NCI-H187 treated with DMSO at 0.1 percent for 48 hours (cell line): ENCODE measurements around the gene RPS6KA3.
A peak's percentile ranks its signal among the peaks of the same experiment; 100 is the strongest.
"Not testable (repeated sequence)": the region's sequence is repeated elsewhere in the genome, so short reads cannot be mapped to it uniquely, and the experiment has no call there.

ENCODE experiments used
- DNase-seq: peaks from one replicate; lab custom pipeline; 2025; lab: John Stamatoyannopoulos, UW

RPS6KA3 gene

GRCh38 chrX:20143111-20143510 lies 123.6 kb downstream of the RPS6KA3 start:
- DNase-seq: no peak

- peak; percentile 95 for DNase-seq
Measured at GRCh38 chrX:20141281-20142220, 125.2 kb downstream of the RPS6KA3 start, which contains the start of gene EIF1AX. Gene EIF1AX (minus strand): TSS chrX:20141838. CDS start chrX:20141640, 198 bp downstream.

GRCh38 chrX:20140420-20140819 lies 126.3 kb downstream of the RPS6KA3 start:
- no peak for DNase-seq

- no peak for DNase-seq
Measured at GRCh38 chrX:20139966-20140365, 126.7 kb downstream of the RPS6KA3 start.

GRCh38 chrX:20135944-20136343 lies 130.8 kb downstream of the RPS6KA3 start:
- no peak for DNase-seq

GRCh38 chrX:20132666-20133065 lies 134.0 kb downstream of the RPS6KA3 start:
- DNase-seq: no peak

- DNase-seq: no peak
Measured at GRCh38 chrX:20130357-20130756, 136.4 kb downstream of the RPS6KA3 start.

- no peak for DNase-seq
Measured at GRCh38 chrX:20129547-20129946, 137.2 kb downstream of the RPS6KA3 start.

- no peak for DNase-seq
Measured at GRCh38 chrX:20128670-20129069, 138.0 kb downstream of the RPS6KA3 start.

- not testable (repeated sequence) for DNase-seq
Measured at GRCh38 chrX:20127440-20127839, 139.3 kb downstream of the RPS6KA3 start.

- DNase-seq: not testable (repeated sequence)
Measured at GRCh38 chrX:20126833-20127232, 139.9 kb downstream of the RPS6KA3 start.

GRCh38 chrX:20124964-20125363 lies 141.7 kb downstream of the RPS6KA3 start:
- DNase-seq: no peak

- no peak for DNase-seq
Measured at GRCh38 chrX:20118065-20118824, 148.5 kb downstream of the RPS6KA3 start.

GRCh38 chrX:20116577-20117240 lies 150.0 kb downstream of the RPS6KA3 start, which contains the start of gene MAP7D2:
Gene MAP7D2 (minus strand): TSS chrX:20116907. CDS start chrX:20116879, 28 bp downstream.
- DNase-seq: no peak

GRCh38 chrX:20116087-20116576 lies 150.6 kb downstream of the RPS6KA3 start:
- no peak for DNase-seq

- no peak for DNase-seq
Measured at GRCh38 chrX:20112022-20112774, 154.5 kb downstream of the RPS6KA3 start.

- no peak for DNase-seq
Measured at GRCh38 chrX:20111271-20111670, 155.4 kb downstream of the RPS6KA3 start.

GRCh38 chrX:20101934-20102581 lies 164.7 kb downstream of the RPS6KA3 start:
- DNase-seq: no peak
